ENCODE data around the gene TNFRSF6B. TPM values are rescaled to one million over a fixed set of nuclear protein-coding genes. Genes with fewer than 3 reads are reported as not detected.

TNFRSF6B gene
- polyA plus RNA-seq, 2 of the 4 experiments (the other 2 are of a cell fraction), result 0.22 to 0.66 TPM

- TF ChIP-seq USF2 (IDR thresholded peaks at IDR 0.05) (no peak), MAX (IDR thresholded peaks at IDR 0.05) (peak; percentile 55), GATA3 (IDR thresholded peaks at IDR 0.05; ENCODE audit: borderline replicate concordance) (peak; percentile 36; the same call in 1 of the 2 replicates), RCOR1 (IDR thresholded peaks at IDR 0.05; ENCODE audit: low read depth, low read length) (no peak), E2F6 (IDR thresholded peaks at IDR 0.05; ENCODE audit: borderline replicate concordance, low read depth) (peak; percentile 31; the same call in 1 of the 2 replicates), ZNF302 (CRISPR knock-in tag; IDR thresholded peaks at IDR 0.05) (no peak), CTCF (IDR thresholded peaks at IDR 0.05) (no peak), BCL3 (IDR thresholded peaks at IDR 0.05) (no peak), EHMT2 (IDR thresholded peaks at IDR 0.05; ENCODE audit: low read depth) (no peak), HOXA7 (CRISPR knock-in tag; IDR thresholded peaks at IDR 0.05) (peak; percentile 42; the same call in 1 of the 2 replicates), JUNB (IDR thresholded peaks at IDR 0.05) (peak; percentile 49; the same call in 1 of the 2 replicates), CHD4 (IDR thresholded peaks at IDR 0.05; ENCODE audit: borderline replicate concordance) (no peak), ESRRA (IDR thresholded peaks at IDR 0.05; ENCODE audit: borderline replicate concordance, low read length) (no peak), EP300 (IDR thresholded peaks at IDR 0.05) (no peak), NFE2L2 (conservative IDR thresholded peaks at IDR 0.05; ENCODE audit: low read length) (no peak), RARB (CRISPR knock-in tag; IDR thresholded peaks at IDR 0.05) (no peak), JUN (IDR thresholded peaks at IDR 0.05) (peak in 1 of 2 experiments; percentile 70; a peak in 2 of 5 replicates), HOXB5 (CRISPR knock-in tag; IDR thresholded peaks at IDR 0.05) (no peak), PBX3 (IDR thresholded peaks at IDR 0.05) (0 out of 2 replicates have a peak, but pooled peaks have one; percentile 38), HMGXB4 (CRISPR knock-in tag; IDR thresholded peaks at IDR 0.05; ENCODE audit: borderline replicate concordance) (no peak), RFX5 (IDR thresholded peaks at IDR 0.05) (no peak), KDM5A (IDR thresholded peaks at IDR 0.05) (no peak)
Observed at GRCh38 chr20:63698739-63699465, 2.5 kb downstream of the TNFRSF6B start (continued).
